DOHH2 (cell line): ENCODE data around the gene DIPK1A.

Experiments used
- CTCF ChIP-seq: fragments of 200-600 bp; sonication (generic); IDR thresholded peaks from one replicate; pipeline ENCODE4 v1.5.1; 2014; ENCODE audit warnings: antibody characterized with exemption, mild to moderate bottlenecking, low read depth, low read length; ENCODE audit not compliant: poor library complexity, severe bottlenecking
- EZH2phosphoT487 ChIP-seq: fragments of 200-600 bp; sonication (generic); IDR thresholded peaks from 2 replicates; pipeline ENCODE4 v1.6.1; 2017; ENCODE audit warnings: borderline replicate concordance, mild to moderate bottlenecking, antibody characterized with exemption, low read length, moderate library complexity, mixed read lengths

- TF ChIP-seq CTCF (no peak), EZH2phosphoT487 (no peak)
Measured at GRCh38 chr1:92975551-92976232, 14.4 kb upstream of the DIPK1A start.
